OCI-LY1 (cell line): Measurements from ENCODE around the gene DHRS11.

ENCODE experiments used
- H2AFZ ChIP-seq: fragments of 200-600 bp; sonication (generic), shearing (Covaris generic); 2 replicates; pipeline ENCODE4 v1.6.0; 2014; ENCODE audit warnings: antibody characterized with exemption, mild to moderate bottlenecking, low read length
- H3F3A ChIP-seq: fragments of 200-600 bp; sonication (generic), shearing (Covaris generic); 2 replicates; pipeline ENCODE4 v1.6.0; 2014; ENCODE audit warnings: mild to moderate bottlenecking, antibody characterized with exemption, low read length, moderate library complexity; ENCODE audit not compliant: insufficient read depth
- H3K27ac ChIP-seq: fragments of 200-600 bp; sonication (generic); 2 replicates; pipeline ENCODE4 v1.5.1; 2014; ENCODE audit warnings: low read length, mixed run types, mild to moderate bottlenecking, low read depth; ENCODE audit not compliant: poor library complexity, severe bottlenecking
- H3K27me3 ChIP-seq: fragments of 200-600 bp; sonication (generic); 2 replicates; pipeline ENCODE4 v1.6.0; 2014; ENCODE audit warnings: antibody characterized with exemption, mild to moderate bottlenecking, low read length, moderate library complexity; ENCODE audit not compliant: insufficient read depth
- H3K36me3 ChIP-seq: fragments of 200-600 bp; sonication (generic); 2 replicates; pipeline ENCODE4 v1.6.1; 2014; ENCODE audit warnings: mild to moderate bottlenecking, antibody characterized with exemption, low read length, moderate library complexity, mixed read lengths; ENCODE audit not compliant: insufficient read depth
- H3K4me1 ChIP-seq: fragments of 200-600 bp; sonication (generic); 2 replicates; pipeline ENCODE4 v1.5.1; 2014; ENCODE audit warnings: mild to moderate bottlenecking, low read length, moderate library complexity; ENCODE audit not compliant: insufficient read depth, severe bottlenecking
- H3K4me2 ChIP-seq: fragments of 200-600 bp; sonication (generic), shearing (Covaris generic); 2 replicates; pipeline ENCODE4 v1.6.1; 2014; ENCODE audit warnings: low read length
- H3K4me3 ChIP-seq: fragments of 200-600 bp; sonication (generic); 2 replicates; pipeline ENCODE4 v1.5.1; 2014; ENCODE audit warnings: low read length, low read depth, mild to moderate bottlenecking, mixed read lengths; ENCODE audit not compliant: poor library complexity, severe bottlenecking
- H3K79me2 ChIP-seq: fragments of 200-600 bp; shearing (Covaris generic); 2 replicates; pipeline ENCODE4 v1.6.1; 2016; ENCODE audit warnings: mixed run types, low read length, mixed read lengths; ENCODE audit not compliant: insufficient read depth
- H3K9ac ChIP-seq: fragments of 200-600 bp; sonication (generic), shearing (Covaris generic); 2 replicates; pipeline ENCODE4 v1.6.1; 2014; ENCODE audit warnings: mild to moderate bottlenecking, low read length, mixed read lengths
- H3K9me2 ChIP-seq: fragments of 200-600 bp; sonication (generic), shearing (Covaris generic); 2 replicates; pipeline ENCODE4 v1.6.1; 2014; ENCODE audit warnings: low read depth, mild to moderate bottlenecking, low read length, mixed read lengths
- H3K9me3 ChIP-seq: fragments of 200-600 bp; shearing (Covaris generic); 2 replicates; pipeline ENCODE4 v1.6.1; 2014; ENCODE audit warnings: low read length, mixed read lengths
- H4K20me1 ChIP-seq: fragments of 200-600 bp; sonication (generic), shearing (Covaris generic); 2 replicates; pipeline ENCODE4 v1.6.0; 2016; ENCODE audit warnings: mild to moderate bottlenecking, low read length; ENCODE audit not compliant: insufficient read depth
- CTCF ChIP-seq: fragments of 200-600 bp; sonication (generic), shearing (Covaris generic); IDR thresholded peaks from 2 replicates; pipeline ENCODE4 v1.5.1; 2017; ENCODE audit warnings: mild to moderate bottlenecking, antibody characterized with exemption, low read length, moderate library complexity, mixed read lengths
- EZH2 ChIP-seq: fragments of 200-600 bp; sonication (generic), shearing (Covaris generic); IDR thresholded peaks from 2 replicates; pipeline ENCODE4 v1.8.0; 2017; ENCODE audit warnings: borderline replicate concordance, mixed run types, mild to moderate bottlenecking, antibody characterized with exemption, low read length, moderate library complexity, mixed read lengths

DHRS11 gene

GRCh38 chr17:36546418-36547093 is 45.1 kb upstream of the DHRS11 start:
- Histone ChIP-seq H3K79me2 (peaks cover 71% of the 10 kb centered on the region), H3K9me3 (no peaks in the 10 kb centered on the region), H3K9me2 (no peaks in the 10 kb centered on the region), H2AFZ (no peak overlapping the region), H3K4me2 (peak overlapping the region; percentile 80), H3K27ac (peak overlapping the region; percentile 92), H3F3A (peaks cover 5% of the 10 kb centered on the region; the same call in 1 of the 2 replicates), H3K4me1 (peaks cover 51% of the 10 kb centered on the region), H3K36me3 (peaks cover 25% of the 10 kb centered on the region), H3K9ac (peak overlapping the region; percentile 89), H3K27me3 (no peaks in the 10 kb centered on the region), H4K20me1 (peaks cover 3% of the 10 kb centered on the region; the same call in 1 of the 2 replicates), H3K4me3 (peak overlapping the region; percentile 83)
- TF ChIP-seq CTCF: no peak

GRCh38 chr17:36547776-36548175 is 43.9 kb upstream of the DHRS11 start:
- Histone ChIP-seq H3K4me2 (peak overlapping the region; percentile 80), H3K9me2 (no peaks in the 10 kb centered on the region), H3K36me3 (peaks cover 25% of the 10 kb centered on the region), H3K9me3 (no peaks in the 10 kb centered on the region), H3K27ac (peak overlapping the region; percentile 92), H3F3A (peaks cover 5% of the 10 kb centered on the region; the same call in 1 of the 2 replicates), H3K4me3 (peak overlapping the region; percentile 83), H2AFZ (no peak overlapping the region), H3K79me2 (peaks cover 83% of the 10 kb centered on the region), H4K20me1 (peaks cover 3% of the 10 kb centered on the region; the same call in 1 of the 2 replicates), H3K4me1 (peaks cover 59% of the 10 kb centered on the region), H3K27me3 (no peaks in the 10 kb centered on the region), H3K9ac (peak overlapping the region; percentile 89)
- no peak for TF ChIP-seq CTCF

- no peaks in the 10 kb centered on the region for H3K9me2 ChIP-seq
- no peak for TF ChIP-seq CTCF
- TF ChIP-seq EZH2: no peak
- H3K9me3 ChIP-seq: no peaks in the 10 kb centered on the region
- H3K27ac ChIP-seq: peak overlapping the region; percentile 68
- peaks cover 3% of the 10 kb centered on the region; the same call in 1 of the 2 replicates for H4K20me1 ChIP-seq
- H3K27me3 ChIP-seq: no peaks in the 10 kb centered on the region
- H2AFZ ChIP-seq: no peak overlapping the region
- H3K36me3 ChIP-seq: peaks cover 51% of the 10 kb centered on the region
- H3K4me3 ChIP-seq: peak overlapping the region; percentile 15
- H3F3A ChIP-seq: peaks cover 5% of the 10 kb centered on the region; the same call in 1 of the 2 replicates
- peaks cover 69% of the 10 kb centered on the region for H3K4me1 ChIP-seq
- H3K4me2 ChIP-seq: peak overlapping the region; percentile 34; the same call in 1 of the 2 replicates
- H3K9ac ChIP-seq: peak overlapping the region; percentile 16
- peaks cover 95% of the 10 kb centered on the region for H3K79me2 ChIP-seq
These were observed 40.9 kb upstream of the DHRS11 start for GRCh38 chr17:36550491-36551417.
